HEK293 (cell line): ENCODE results near the gene IL36B.

Experiments
- CTCF ChIA-PET: fragments of 350-600 bp; formaldehyde crosslinking; extraction: SDS; loops from one replicate; lab custom pipeline; 2021; ENCODE audit warnings: antibody characterized with exemption; lab: Yijun Ruan, JAX
- POLR2A ChIA-PET: fragments of 300-600 bp; formaldehyde crosslinking; extraction: SDS; loops from one replicate; lab custom pipeline; 2020; ENCODE audit warnings: antibody characterized with exemption, inconsistent platforms; lab: Yijun Ruan, JAX
- H3K27ac ChIP-seq: fragments of 200-500 bp; sonication (Bioruptor generic); 2 replicates; pipeline ENCODE4 v1.5.1; 2014; ENCODE audit warnings: low read depth, low read length, control low read depth, inconsistent platforms; ENCODE audit errors: extremely low read depth
- H3K36me3 ChIP-seq, 2 experiments: fragments of 200-500 bp in 1 of 2; sonication (Bioruptor generic) in 1 of 2; 1 replicate in 1 of 2; 2 replicates in 1 of 2; pipeline ENCODE4 v1.5.1; 2014 to 2017; ENCODE audit warnings: inconsistent platforms in 2 of 2, low read length in 2 of 2; ENCODE audit not compliant: control insufficient read depth in 2 of 2, insufficient read depth in 1 of 2
- H3K4me1 ChIP-seq: fragments of 200-500 bp; sonication (Bioruptor generic); 2 replicates; pipeline ENCODE4 v1.5.1; 2014; ENCODE audit warnings: mild to moderate bottlenecking, low read length, inconsistent platforms; ENCODE audit not compliant: control insufficient read depth, insufficient read depth
- H3K4me3 ChIP-seq: 2 replicates; pipeline ENCODE4 v1.5.1; 2011; ENCODE audit warnings: low read depth, mild to moderate bottlenecking, control low read depth, low read length, moderate library complexity
- H3K9me3 ChIP-seq: fragments of 200-500 bp; sonication (Bioruptor generic); 2 replicates; pipeline ENCODE4 v1.5.1; 2014; ENCODE audit warnings: low read depth, low read length, inconsistent platforms; ENCODE audit not compliant: control insufficient read depth, insufficient read depth
- GLI2 ChIP-seq: fragments of 450-650 bp; formaldehyde crosslinking; IDR thresholded peaks from 2 replicates; pipeline ENCODE4; 2017; ENCODE audit warnings: missing biosample characterization, missing genetic modification characterization, low read depth, borderline replicate concordance
- PRDM1 ChIP-seq: fragments of 450-650 bp; formaldehyde crosslinking; IDR thresholded peaks from 2 replicates; pipeline ENCODE4; 2016; ENCODE audit warnings: missing biosample characterization, missing genetic modification characterization
- SCRT1 ChIP-seq: fragments of 450-650 bp; formaldehyde crosslinking; IDR thresholded peaks from 2 replicates; pipeline ENCODE4 v1.5.1; 2016; ENCODE audit warnings: missing biosample characterization, missing genetic modification characterization, borderline replicate concordance
- SCRT2 ChIP-seq: fragments of 450-650 bp; formaldehyde crosslinking; IDR thresholded peaks from 2 replicates; pipeline ENCODE4 v1.5.1; 2016; ENCODE audit warnings: missing biosample characterization, missing genetic modification characterization
- SP2 ChIP-seq: fragments of 450-650 bp; formaldehyde crosslinking; IDR thresholded peaks from 2 replicates; pipeline ENCODE4 v1.5.1; 2016; ENCODE audit warnings: missing biosample characterization, missing genetic modification characterization
- TCF7L2 ChIP-seq: IDR thresholded peaks from 2 replicates; pipeline ENCODE4 v1.6.1; 2011; ENCODE audit warnings: low read depth, mild to moderate bottlenecking, inconsistent platforms, low read length, moderate library complexity, borderline replicate concordance
- TRIM28 ChIP-seq: IDR thresholded peaks from 2 replicates; pipeline ENCODE4 v1.6.1; 2011; ENCODE audit warnings: low read length, control low read depth, borderline replicate concordance
- WT1 ChIP-seq: fragments of 450-650 bp; formaldehyde crosslinking; IDR thresholded peaks from 2 replicates; pipeline ENCODE4 v1.5.1; 2016; ENCODE audit warnings: missing biosample characterization, missing genetic modification characterization
- ZBTB1 ChIP-seq: fragments of 450-650 bp; formaldehyde crosslinking; IDR thresholded peaks from 2 replicates; pipeline ENCODE4 v1.5.1; 2016; ENCODE audit warnings: missing biosample characterization, missing genetic modification characterization
- ZBTB20 ChIP-seq: fragments of 450-650 bp; formaldehyde crosslinking; IDR thresholded peaks from 2 replicates; pipeline ENCODE4 v1.5.1; 2016; ENCODE audit warnings: missing biosample characterization, missing genetic modification characterization
- ZNF140 ChIP-seq: fragments of 450-650 bp; formaldehyde crosslinking; IDR thresholded peaks from 2 replicates; pipeline ENCODE4 v1.5.1; 2016; ENCODE audit warnings: missing biosample characterization, missing genetic modification characterization
- ZNF202 ChIP-seq: fragments of 450-650 bp; formaldehyde crosslinking; IDR thresholded peaks from 2 replicates; pipeline ENCODE4 v1.5.1; 2016; ENCODE audit warnings: missing biosample characterization, missing genetic modification characterization, borderline replicate concordance
- ZNF211 ChIP-seq: fragments of 450-650 bp; formaldehyde crosslinking; IDR thresholded peaks from 2 replicates; pipeline ENCODE4 v1.5.1; 2016; ENCODE audit warnings: low read depth, missing biosample characterization, missing genetic modification characterization
- ZNF266 ChIP-seq: fragments of 450-650 bp; formaldehyde crosslinking; IDR thresholded peaks from 2 replicates; pipeline ENCODE4 v1.5.1; 2016; ENCODE audit warnings: missing biosample characterization, missing genetic modification characterization, low read depth
- ZNF366 ChIP-seq: fragments of 450-650 bp; formaldehyde crosslinking; conservative IDR thresholded peaks from 2 replicates; pipeline ENCODE4 v1.5.1; 2016; ENCODE audit warnings: missing biosample characterization, missing genetic modification characterization
- ZNF37A ChIP-seq: fragments of 450-650 bp; IDR thresholded peaks from 2 replicates; pipeline ENCODE4 v1.5.1; 2018; ENCODE audit warnings: missing biosample characterization, missing genetic modification characterization
- ZNF404 ChIP-seq: fragments of 450-650 bp; formaldehyde crosslinking; IDR thresholded peaks from 2 replicates; pipeline ENCODE4 v1.5.1; 2017; ENCODE audit warnings: missing biosample characterization, missing genetic modification characterization
- ZNF433 ChIP-seq: fragments of 450-650 bp; formaldehyde crosslinking; IDR thresholded peaks from 2 replicates; pipeline ENCODE4 v1.5.1; 2016; ENCODE audit warnings: missing biosample characterization, missing genetic modification characterization, low read depth
- ZNF473 ChIP-seq: fragments of 450-650 bp; formaldehyde crosslinking; IDR thresholded peaks from 2 replicates; pipeline ENCODE4 v1.5.1; 2017; ENCODE audit warnings: missing biosample characterization, missing genetic modification characterization
- ZNF596 ChIP-seq: fragments of 450-650 bp; IDR thresholded peaks from 2 replicates; pipeline ENCODE4 v1.5.0; 2018; ENCODE audit warnings: missing biosample characterization, mild to moderate bottlenecking, missing genetic modification characterization, moderate library complexity
- ZNF670 ChIP-seq: fragments of 450-650 bp; formaldehyde crosslinking; IDR thresholded peaks from 2 replicates; pipeline ENCODE4 v1.5.1; 2016; ENCODE audit warnings: missing biosample characterization, missing genetic modification characterization, low read depth
- ZNF776 ChIP-seq: fragments of 450-650 bp; formaldehyde crosslinking; IDR thresholded peaks from 2 replicates; pipeline ENCODE4 v1.5.0; 2017; ENCODE audit warnings: missing biosample characterization, missing genetic modification characterization, borderline replicate concordance
- ZNF777 ChIP-seq: fragments of 450-650 bp; formaldehyde crosslinking; IDR thresholded peaks from 2 replicates; pipeline ENCODE4 v1.5.1; 2017; ENCODE audit warnings: missing biosample characterization, missing genetic modification characterization, borderline replicate concordance
- ZSCAN23 ChIP-seq: fragments of 450-650 bp; formaldehyde crosslinking; IDR thresholded peaks from 2 replicates; pipeline ENCODE4 v1.5.1; 2016; ENCODE audit warnings: missing biosample characterization, missing genetic modification characterization
- TF ChIP-seq, protein P1 (sequence below): fragments of 450-650 bp; formaldehyde crosslinking; IDR thresholded peaks from 2 replicates; pipeline ENCODE4 v1.5.1; 2016; ENCODE audit warnings: missing biosample characterization, missing genetic modification characterization
- TF ChIP-seq, protein P2 (sequence below): fragments of 450-650 bp; formaldehyde crosslinking; IDR thresholded peaks from 2 replicates; pipeline ENCODE4 v1.5.1; 2016; ENCODE audit warnings: missing biosample characterization, missing genetic modification characterization
- TF ChIP-seq, protein P3 (sequence below): fragments of 450-650 bp; formaldehyde crosslinking; IDR thresholded peaks from 2 replicates; pipeline ENCODE4 v1.5.1; 2016; ENCODE audit warnings: missing biosample characterization, missing genetic modification characterization, borderline replicate concordance
- TF ChIP-seq, protein P4 (sequence below): fragments of 450-650 bp; formaldehyde crosslinking; IDR thresholded peaks from 2 replicates; pipeline ENCODE4 v1.5.1; 2017; ENCODE audit warnings: missing biosample characterization, missing genetic modification characterization

The IL36B gene

DNA sequence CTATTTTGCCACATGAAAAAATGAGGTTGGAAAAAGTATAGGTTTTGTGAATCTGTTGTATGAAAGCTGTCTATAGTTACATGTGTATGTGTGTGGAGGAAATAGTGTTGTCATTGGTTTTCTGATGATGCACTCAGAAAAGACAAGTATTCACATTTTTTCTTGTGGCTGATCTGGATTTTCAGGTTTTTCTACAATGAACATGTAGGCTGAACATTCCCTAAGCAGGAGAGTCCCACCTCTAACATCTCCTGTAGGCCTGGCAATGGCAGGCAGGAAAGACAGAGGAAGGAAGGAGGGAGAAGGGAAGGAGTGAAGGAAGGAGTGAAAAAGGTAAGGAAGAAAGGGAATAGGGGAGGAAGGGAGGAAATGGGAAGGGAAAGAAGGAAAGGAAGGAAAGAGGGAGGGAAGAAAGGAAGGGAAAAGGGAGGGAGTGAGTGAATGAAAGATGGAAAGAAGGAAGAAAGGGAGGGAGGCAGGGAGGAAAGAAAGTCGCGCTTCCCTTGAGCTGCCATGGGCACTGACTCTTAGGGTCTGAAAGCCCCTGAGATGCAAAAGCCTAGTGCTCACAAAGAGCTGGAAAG is 5.8 kb upstream of the IL36B start:
- no peak for TF ChIP-seq ZNF37A (tag by site-specific recombination)
- TF ChIP-seq WT1 = no peak
- TF ChIP-seq ZNF670 (tag by site-specific recombination) = no peak
- TF ChIP-seq TRIM28 = no peak
- TF ChIP-seq ZNF776 (tag by site-specific recombination) = no peak
- TF ChIP-seq SCRT2 (tag by site-specific recombination) = no peak
- TF ChIP-seq ZNF777 (tag by site-specific recombination) = no peak
- peak; percentile 79 for TF ChIP-seq PRDM1 (tag by site-specific recombination)
- TF ChIP-seq ZSCAN23 (tag by site-specific recombination) = no peak
- TF ChIP-seq ZBTB20 = no peak
- TF ChIP-seq ZNF266 (tag by site-specific recombination) = no peak
- TF ChIP-seq ZNF433 (tag by site-specific recombination) = no peak
- peak; percentile 86 for TF ChIP-seq ZNF366 (tag by site-specific recombination)
- TF ChIP-seq, all 188 proteins: peak for 2
- POLR2A ChIA-PET = no interaction called here
- Histone ChIP-seq H3K4me3 (no peak overlapping the region), H3K36me3 (no peaks in the 10 kb centered on the region), H3K9me3 (no peaks in the 10 kb centered on the region), H3K4me1 (no peaks in the 10 kb centered on the region), H3K27ac (no peak overlapping the region)
- CTCF ChIA-PET = interaction anchor here (0.8 to 1.5 kb wide), 2 partner anchors 8 to 141 kb away, joined by 4 to 5 read pairs; no protein-coding TSS in a partner anchor

DNA sequence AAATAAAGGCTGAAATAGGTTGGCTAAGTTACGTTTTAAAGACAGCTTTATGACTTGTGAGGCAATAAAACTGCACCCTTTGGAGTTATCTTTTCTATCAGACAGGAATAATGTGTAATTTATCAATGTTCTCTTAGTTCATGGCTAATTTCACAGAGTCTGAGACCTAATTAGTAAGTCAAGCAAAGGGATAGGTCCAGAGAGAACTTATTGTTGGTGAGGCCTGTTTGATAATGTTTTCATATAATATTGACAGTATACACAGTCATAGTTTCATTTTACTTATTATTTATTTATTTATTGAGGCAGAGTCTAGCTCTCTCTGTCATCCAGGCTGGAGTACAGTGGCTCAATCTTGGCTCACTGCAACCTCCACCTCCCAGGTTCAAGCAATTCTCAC is 4.5 kb upstream of the IL36B start:
- ChIA-PET CTCF (interaction anchor here (0.5 kb wide), 1 partner anchor 172 kb away, joined by 3 read pairs; no protein-coding TSS in a partner anchor), POLR2A (no interaction called here)
- H3K4me1 ChIP-seq = no peaks in the 10 kb centered on the region
- no peaks in the 10 kb centered on the region for H3K36me3 ChIP-seq
- H3K4me3 ChIP-seq = no peak overlapping the region
- no peaks in the 10 kb centered on the region for H3K9me3 ChIP-seq
- H3K27ac ChIP-seq = no peak overlapping the region
- TF ChIP-seq SP2 (no peak), ZNF211 (tag by site-specific recombination) (no peak), ZNF404 (no peak), ZNF776 (tag by site-specific recombination) (no peak), SCRT1 (tag by site-specific recombination) (no peak), ZNF140 (tag by site-specific recombination) (no peak), TCF7L2 (no peak), ZNF202 (tag by site-specific recombination) (no peak), GLI2 (tag by site-specific recombination) (no peak), ZNF596 (tag by site-specific recombination) (no peak), ZNF473 (no peak), ZBTB1 (tag by site-specific recombination) (no peak)
- TF ChIP-seq, protein P1, sequence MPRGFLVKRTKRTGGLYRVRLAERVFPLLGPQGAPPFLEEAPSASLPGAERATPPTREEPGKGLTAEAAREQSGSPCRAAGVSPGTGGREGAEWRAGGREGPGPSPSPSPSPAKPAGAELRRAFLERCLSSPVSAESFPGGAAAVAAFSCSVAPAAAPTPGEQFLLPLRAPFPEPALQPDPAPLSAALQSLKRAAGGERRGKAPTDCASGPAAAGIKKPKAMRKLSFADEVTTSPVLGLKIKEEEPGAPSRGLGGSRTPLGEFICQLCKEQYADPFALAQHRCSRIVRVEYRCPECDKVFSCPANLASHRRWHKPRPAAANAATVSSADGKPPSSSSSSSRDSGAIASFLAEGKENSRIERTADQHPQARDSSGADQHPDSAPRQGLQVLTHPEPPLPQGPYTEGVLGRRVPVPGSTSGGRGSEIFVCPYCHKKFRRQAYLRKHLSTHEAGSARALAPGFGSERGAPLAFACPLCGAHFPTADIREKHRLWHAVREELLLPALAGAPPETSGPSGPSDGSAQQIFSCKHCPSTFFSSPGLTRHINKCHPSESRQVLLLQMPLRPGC = no peak
- TF ChIP-seq, protein P2, sequence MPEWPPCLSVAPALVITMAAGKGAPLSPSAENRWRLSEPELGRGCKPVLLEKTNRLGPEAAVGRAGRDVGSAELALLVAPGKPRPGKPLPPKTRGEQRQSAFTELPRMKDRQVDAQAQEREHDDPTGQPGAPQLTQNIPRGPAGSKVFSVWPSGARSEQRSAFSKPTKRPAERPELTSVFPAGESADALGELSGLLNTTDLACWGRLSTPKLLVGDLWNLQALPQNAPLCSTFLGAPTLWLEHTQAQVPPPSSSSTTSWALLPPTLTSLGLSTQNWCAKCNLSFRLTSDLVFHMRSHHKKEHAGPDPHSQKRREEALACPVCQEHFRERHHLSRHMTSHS (tag by site-specific recombination) = no peak
- TF ChIP-seq, protein P3, sequence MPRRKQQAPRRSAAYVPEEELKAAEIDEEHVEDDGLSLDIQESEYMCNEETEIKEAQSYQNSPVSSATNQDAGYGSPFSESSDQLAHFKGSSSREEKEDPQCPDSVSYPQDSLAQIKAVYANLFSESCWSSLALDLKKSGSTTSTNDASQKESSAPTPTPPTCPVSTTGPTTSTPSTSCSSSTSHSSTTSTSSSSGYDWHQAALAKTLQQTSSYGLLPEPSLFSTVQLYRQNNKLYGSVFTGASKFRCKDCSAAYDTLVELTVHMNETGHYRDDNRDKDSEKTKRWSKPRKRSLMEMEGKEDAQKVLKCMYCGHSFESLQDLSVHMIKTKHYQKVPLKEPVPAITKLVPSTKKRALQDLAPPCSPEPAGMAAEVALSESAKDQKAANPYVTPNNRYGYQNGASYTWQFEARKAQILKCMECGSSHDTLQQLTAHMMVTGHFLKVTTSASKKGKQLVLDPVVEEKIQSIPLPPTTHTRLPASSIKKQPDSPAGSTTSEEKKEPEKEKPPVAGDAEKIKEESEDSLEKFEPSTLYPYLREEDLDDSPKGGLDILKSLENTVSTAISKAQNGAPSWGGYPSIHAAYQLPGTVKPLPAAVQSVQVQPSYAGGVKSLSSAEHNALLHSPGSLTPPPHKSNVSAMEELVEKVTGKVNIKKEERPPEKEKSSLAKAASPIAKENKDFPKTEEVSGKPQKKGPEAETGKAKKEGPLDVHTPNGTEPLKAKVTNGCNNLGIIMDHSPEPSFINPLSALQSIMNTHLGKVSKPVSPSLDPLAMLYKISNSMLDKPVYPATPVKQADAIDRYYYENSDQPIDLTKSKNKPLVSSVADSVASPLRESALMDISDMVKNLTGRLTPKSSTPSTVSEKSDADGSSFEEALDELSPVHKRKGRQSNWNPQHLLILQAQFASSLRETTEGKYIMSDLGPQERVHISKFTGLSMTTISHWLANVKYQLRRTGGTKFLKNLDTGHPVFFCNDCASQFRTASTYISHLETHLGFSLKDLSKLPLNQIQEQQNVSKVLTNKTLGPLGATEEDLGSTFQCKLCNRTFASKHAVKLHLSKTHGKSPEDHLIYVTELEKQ (tag by site-specific recombination) = no peak
- TF ChIP-seq, protein P4, sequence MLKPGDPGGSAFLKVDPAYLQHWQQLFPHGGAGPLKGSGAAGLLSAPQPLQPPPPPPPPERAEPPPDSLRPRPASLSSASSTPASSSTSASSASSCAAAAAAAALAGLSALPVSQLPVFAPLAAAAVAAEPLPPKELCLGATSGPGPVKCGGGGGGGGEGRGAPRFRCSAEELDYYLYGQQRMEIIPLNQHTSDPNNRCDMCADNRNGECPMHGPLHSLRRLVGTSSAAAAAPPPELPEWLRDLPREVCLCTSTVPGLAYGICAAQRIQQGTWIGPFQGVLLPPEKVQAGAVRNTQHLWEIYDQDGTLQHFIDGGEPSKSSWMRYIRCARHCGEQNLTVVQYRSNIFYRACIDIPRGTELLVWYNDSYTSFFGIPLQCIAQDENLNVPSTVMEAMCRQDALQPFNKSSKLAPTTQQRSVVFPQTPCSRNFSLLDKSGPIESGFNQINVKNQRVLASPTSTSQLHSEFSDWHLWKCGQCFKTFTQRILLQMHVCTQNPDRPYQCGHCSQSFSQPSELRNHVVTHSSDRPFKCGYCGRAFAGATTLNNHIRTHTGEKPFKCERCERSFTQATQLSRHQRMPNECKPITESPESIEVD (tag by site-specific recombination) = no peak
